ENCODE measurements around the gene UBE2E1.

GRCh38 chr3:23874359-23875112 is 68.8 kb downstream of the UBE2E1 start:
- TF ChIP-seq POLR2A (IDR thresholded peaks at IDR 0.05) (no peak), CTCF (IDR thresholded peaks at IDR 0.05) (no peak)

Data from thyroid gland (tissue), 4 donors.